Stimulated activated CD4-positive, alpha-beta T cell treated with anti-CD3 and anti-CD28 coated beads, Interleukin-1b, Interleukin-23, amount 100 ng/mL, for 24 hours (primary cell): Measurements from ENCODE around the gene MSRB3.

ENCODE experiments used
- DNase-seq, 4 experiments: peaks; one replicate each; pipeline ENCODE4 v3.0.0-alpha.2; 2020; ENCODE audit warnings: low read depth in 4 of 4, low spot score in 1 of 4

MSRB3 gene

GRCh38 chr12:65278576-65279368 is at the start of gene MSRB3:
Gene MSRB3, plus strand, starts transcription at chr12:65278683. Its CDS starts 29,897 bp downstream, at chr12:65308580.
- DNase-seq, result no peak

GRCh38 chr12:65229441-65229840 is 49.0 kb upstream of the MSRB3 start:
- DNase-seq, result no peak

GRCh38 chr12:65232476-65233077 is 45.9 kb upstream of the MSRB3 start:
- DNase-seq, result no peak

GRCh38 chr12:65237153-65237552 is 41.3 kb upstream of the MSRB3 start:
- no peak for DNase-seq

- DNase-seq, result no peak
Measured at GRCh38 chr12:65238609-65239008, 39.9 kb upstream of the MSRB3 start.

GRCh38 chr12:65248656-65249633 is 29.5 kb upstream of the MSRB3 start:
- no peak for DNase-seq

GRCh38 chr12:65252515-65252914 is 26.0 kb upstream of the MSRB3 start:
- no peak for DNase-seq

GRCh38 chr12:65257986-65258385 is 20.5 kb upstream of the MSRB3 start:
- no peak for DNase-seq

- no peak for DNase-seq
Measured at GRCh38 chr12:65259501-65259900, 19.0 kb upstream of the MSRB3 start.

- DNase-seq, result no peak
Measured at GRCh38 chr12:65263777-65264176, 14.7 kb upstream of the MSRB3 start.

- DNase-seq, result no peak
Measured at GRCh38 chr12:65266408-65266807, 12.1 kb upstream of the MSRB3 start.

GRCh38 chr12:65269603-65270002 is 8.9 kb upstream of the MSRB3 start:
- no peak for DNase-seq

GRCh38 chr12:65274602-65275272 is 3.7 kb upstream of the MSRB3 start:
- DNase-seq, result no peak

GRCh38 chr12:65275627-65276026 is 2.9 kb upstream of the MSRB3 start:
- DNase-seq, result no peak

- no peak for DNase-seq
Measured at GRCh38 chr12:65276916-65277530, 1.5 kb upstream of the MSRB3 start.

GRCh38 chr12:65277994-65278575 is 398 bp upstream of the MSRB3 start:
- DNase-seq, result no peak

- DNase-seq, result no peak
Measured at GRCh38 chr12:65279369-65280112, 1.1 kb downstream of the MSRB3 start.

GRCh38 chr12:65280306-65280705 is 1.8 kb downstream of the MSRB3 start:
- DNase-seq, result no peak

GRCh38 chr12:65282840-65283239 is 4.4 kb downstream of the MSRB3 start:
- DNase-seq, result no peak
